HG02870 (cell line): ENCODE results near the gene PARP6.

Experiments
- ATAC-seq: cut with Tn5 transposase; IDR thresholded peaks from one replicate; pipeline ENCODE4 v1.9.1; 2021; ENCODE audit warnings: mild to moderate bottlenecking, moderate library complexity; ENCODE audit not compliant: unreplicated experiment

Gene PARP6, protein sequence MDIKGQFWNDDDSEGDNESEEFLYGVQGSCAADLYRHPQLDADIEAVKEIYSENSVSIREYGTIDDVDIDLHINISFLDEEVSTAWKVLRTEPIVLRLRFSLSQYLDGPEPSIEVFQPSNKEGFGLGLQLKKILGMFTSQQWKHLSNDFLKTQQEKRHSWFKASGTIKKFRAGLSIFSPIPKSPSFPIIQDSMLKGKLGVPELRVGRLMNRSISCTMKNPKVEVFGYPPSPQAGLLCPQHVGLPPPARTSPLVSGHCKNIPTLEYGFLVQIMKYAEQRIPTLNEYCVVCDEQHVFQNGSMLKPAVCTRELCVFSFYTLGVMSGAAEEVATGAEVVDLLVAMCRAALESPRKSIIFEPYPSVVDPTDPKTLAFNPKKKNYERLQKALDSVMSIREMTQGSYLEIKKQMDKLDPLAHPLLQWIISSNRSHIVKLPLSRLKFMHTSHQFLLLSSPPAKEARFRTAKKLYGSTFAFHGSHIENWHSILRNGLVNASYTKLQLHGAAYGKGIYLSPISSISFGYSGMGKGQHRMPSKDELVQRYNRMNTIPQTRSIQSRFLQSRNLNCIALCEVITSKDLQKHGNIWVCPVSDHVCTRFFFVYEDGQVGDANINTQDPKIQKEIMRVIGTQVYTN

GRCh38 chr15:72272213-72272996 is at the start of gene PARP6:
TSS of gene PARP6 (minus strand) at chr15:72272554. CDS start at chr15:72267477, 5,077 bp downstream.
- peak; percentile 95 for ATAC-seq

GRCh38 chr15:72319985-72320671 is 47.8 kb upstream of the PARP6 start, which contains the start of gene CELF6:
TSS of gene CELF6 (minus strand) at chr15:72320157. CDS start at chr15:72319874, 283 bp downstream.
- peak; percentile 66 for ATAC-seq

DNA sequence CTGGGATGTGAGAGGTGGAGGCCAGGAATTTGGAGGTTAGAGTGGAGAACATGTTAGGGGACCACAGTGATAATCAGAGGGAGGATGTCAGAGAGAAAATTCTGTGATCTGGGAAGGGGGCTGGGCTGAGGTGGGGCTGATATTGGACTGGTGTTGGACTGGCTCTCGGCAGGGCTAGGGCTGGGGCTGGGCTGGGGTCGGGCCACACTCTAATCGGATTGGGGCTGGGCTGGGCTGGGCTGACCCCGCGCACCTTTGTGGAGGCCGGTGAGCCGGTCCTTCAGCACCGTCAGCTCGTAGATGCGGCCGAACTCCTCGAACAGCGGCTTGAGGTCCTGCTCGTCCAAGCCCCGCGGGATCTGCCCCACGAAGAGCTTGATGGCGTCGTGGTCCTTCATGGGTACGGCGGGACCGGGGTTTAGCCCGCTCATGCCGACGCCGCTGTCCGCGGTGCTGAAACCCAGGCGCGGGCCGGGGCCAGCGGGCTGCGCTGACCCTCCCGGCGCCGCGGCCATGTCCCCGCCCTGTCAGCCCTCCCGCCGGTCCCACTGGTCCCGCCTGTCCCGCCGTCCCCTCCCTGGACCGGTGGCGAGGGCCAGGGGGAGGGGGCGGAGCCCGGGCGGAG is 47.1 kb upstream of the PARP6 start:
- ATAC-seq, result peak; percentile 26

- no peak for ATAC-seq
Measured at GRCh38 chr15:72318408-72318942, 46.1 kb upstream of the PARP6 start.

DNA sequence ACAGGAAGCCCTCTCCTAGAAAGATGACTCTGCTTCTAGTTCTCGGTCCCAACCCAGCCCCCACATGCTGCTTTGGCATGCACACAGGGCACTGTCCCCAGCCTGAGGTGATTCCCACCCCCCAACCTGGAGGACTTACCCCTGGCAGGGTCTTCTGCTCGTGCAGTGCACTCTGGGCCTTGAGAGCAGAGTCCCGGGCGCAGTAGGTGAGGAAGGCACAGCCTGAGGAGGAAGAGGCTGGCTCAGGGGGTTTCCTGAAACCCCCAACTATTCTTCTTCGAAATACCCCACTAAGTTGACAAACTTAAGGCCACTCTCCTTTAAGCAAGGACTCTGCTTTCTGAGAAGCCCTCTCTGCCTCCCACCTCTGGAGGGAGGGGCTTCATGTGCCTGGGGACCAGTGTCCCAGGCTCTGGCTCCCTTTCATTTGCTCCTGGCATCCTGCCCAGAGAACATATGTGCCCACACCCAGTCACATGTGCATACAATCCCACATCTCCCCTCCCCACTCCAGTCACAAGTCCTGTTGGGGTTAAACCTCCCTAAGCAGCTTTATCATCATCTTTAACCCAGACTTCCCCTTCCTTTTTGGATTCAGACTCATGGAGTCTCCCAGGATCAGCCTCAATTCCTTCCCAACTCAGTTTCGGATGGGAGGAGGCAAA is 43.5 kb upstream of the PARP6 start:
- ATAC-seq, result no peak

GRCh38 chr15:72313881-72314280 is 41.5 kb upstream of the PARP6 start:
- no peak for ATAC-seq

- ATAC-seq, result no peak
Measured at GRCh38 chr15:72313448-72313840, 41.1 kb upstream of the PARP6 start.

DNA sequence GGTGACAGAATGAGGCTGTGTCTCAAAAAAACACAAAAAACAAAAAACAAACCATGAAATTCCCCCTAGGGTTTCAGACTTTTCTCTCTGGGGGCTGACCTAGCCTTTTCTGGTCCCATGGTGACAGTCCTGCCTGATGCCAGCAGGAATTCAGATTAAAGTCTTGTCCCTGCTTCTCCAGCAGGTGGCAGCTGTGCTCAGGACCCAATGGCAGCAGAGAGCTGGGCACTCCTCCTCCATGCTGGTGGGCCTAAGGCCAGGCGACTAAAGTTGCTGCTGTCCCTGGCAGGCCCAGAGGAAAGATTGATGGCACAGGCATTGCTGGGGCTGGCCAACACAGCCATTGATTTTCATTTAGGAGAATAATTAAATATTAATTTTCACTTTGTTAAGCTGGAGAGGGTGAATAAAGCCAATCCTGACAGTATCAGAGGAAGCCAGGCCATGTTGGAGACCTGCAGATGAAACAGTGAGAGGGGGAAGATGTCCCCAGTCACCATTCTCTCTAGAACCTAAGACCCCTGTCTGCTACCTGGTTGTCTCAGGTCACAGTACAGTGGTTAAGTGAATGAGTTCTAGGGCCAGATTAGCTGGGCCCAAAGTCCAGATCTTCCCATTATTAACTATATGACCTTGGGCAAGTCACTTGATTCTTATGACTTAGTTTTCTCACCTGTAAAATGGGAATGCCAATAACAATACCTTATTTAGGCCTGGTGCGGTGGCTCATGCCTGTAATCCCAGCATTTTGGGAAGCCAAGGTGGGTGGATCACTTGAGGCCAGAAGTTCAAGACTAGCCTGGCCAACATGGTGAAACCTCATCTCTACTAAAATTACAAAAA is 40.5 kb upstream of the PARP6 start:
- no peak for ATAC-seq

DNA sequence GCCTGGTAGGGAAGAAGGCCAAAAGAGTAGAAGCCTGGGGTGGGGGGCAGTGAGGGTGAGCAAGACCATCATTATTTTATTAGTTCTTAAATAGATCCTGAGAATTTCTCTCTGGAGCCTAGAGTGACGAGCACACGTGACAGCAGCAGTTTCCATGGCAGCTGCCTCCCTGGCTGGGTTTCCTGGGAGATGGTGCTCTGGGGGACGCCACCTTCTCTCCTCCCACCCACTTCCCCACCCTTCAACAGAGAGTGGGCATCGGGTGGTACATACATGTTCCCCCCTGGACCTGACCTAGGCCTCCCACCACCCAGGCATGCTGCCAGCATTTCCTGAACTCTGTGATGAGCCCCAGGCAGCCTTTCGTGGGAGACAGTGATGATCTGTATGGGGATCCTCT is 34.7 kb upstream of the PARP6 start:
- no peak for ATAC-seq

DNA sequence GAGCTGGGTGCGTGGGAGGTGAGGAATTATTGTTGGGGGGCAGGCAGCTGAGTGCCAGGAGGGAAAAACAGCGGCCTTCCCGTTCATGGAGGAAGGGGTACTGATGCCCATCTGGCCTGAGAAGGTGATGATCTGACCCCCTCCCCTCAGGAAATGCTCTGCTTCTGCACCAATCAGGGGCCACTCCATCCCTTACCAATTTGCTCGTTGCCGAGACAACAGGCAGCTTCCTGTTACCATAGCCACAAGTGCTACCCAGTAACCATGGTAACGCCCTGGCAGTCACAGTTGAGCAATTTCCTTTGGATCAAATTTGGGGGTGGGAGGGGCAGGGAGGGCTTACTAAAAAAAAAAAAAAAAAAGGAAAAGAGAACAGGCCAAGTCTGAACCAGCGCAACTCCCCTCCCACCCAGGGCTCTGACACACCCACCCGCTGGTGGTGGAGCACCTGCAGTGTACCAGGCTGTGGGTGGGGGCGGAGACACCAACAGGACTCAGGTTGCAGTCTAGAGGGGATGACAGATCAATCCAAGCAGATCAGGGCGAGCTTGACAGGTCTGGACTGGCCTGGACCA is 33.9 kb upstream of the PARP6 start:
- ATAC-seq, result no peak

- no peak for ATAC-seq
Measured at GRCh38 chr15:72304596-72304995, 32.2 kb upstream of the PARP6 start.

DNA sequence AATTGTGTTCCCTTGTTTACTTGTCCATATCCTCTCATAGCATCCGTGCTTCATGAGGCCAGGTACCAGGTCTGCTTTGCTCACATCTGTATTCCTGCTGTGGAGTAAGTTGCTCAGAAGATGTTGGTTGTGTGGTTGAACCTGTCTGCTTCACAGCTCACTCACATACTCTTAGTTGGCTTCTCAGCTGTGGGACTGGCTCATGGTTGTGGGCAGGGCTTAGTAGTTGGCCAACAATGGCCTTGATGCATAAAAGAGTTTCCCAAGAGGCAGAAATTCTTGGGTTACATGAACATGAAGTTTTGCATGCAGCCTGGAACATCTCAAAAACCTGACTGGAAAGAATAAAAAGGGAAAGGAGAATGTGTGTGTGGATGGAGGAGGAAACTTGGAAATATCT is 30.6 kb upstream of the PARP6 start:
- ATAC-seq, result no peak

- ATAC-seq, result no peak
Measured at GRCh38 chr15:72289597-72290325, 17.4 kb upstream of the PARP6 start.

GRCh38 chr15:72288796-72289596 is 16.6 kb upstream of the PARP6 start:
- no peak for ATAC-seq

GRCh38 chr15:72285927-72286516 is 13.7 kb upstream of the PARP6 start:
- ATAC-seq, result no peak

- ATAC-seq, result no peak
Measured at GRCh38 chr15:72285402-72285801, 13.0 kb upstream of the PARP6 start.

- no peak for ATAC-seq
Measured at GRCh38 chr15:72284781-72285180, 12.4 kb upstream of the PARP6 start.
